H9 (cell line): ENCODE measurements around the gene DNAAF1. TPM values are rescaled to one million over a fixed set of nuclear protein-coding genes. Genes with fewer than 3 reads are reported as not detected.

Experiments
- DNase-seq: peaks from one replicate; pipeline ENCODE4 v3.0.0-alpha.2; 2017
- H2AFZ ChIP-seq: one replicate; pipeline ENCODE4 v1.6.1; 2013; ENCODE audit warnings: mild to moderate bottlenecking, low read length, control low read depth, moderate library complexity
- H2AK5ac ChIP-seq: 2 replicates; pipeline ENCODE4 v1.6.1; 2013; ENCODE audit warnings: low read length, control low read depth, mixed read lengths; ENCODE audit not compliant: insufficient read length
- H2BK120ac ChIP-seq: one replicate; pipeline ENCODE4 v1.6.1; 2013; ENCODE audit warnings: low read depth, mild to moderate bottlenecking, low read length, control low read depth, inconsistent platforms; ENCODE audit not compliant: poor library complexity, severe bottlenecking
- H2BK12ac ChIP-seq: 2 replicates; pipeline ENCODE4 v1.6.1; 2013; ENCODE audit warnings: low read length, control low read depth, mixed read lengths, low read depth; ENCODE audit not compliant: insufficient read length
- H2BK15ac ChIP-seq: 2 replicates; pipeline ENCODE4 v1.6.1; 2013; ENCODE audit warnings: low read depth, low read length, control low read depth
- H2BK20ac ChIP-seq: one replicate; pipeline ENCODE4 v1.6.1; 2013; ENCODE audit warnings: low read depth, mild to moderate bottlenecking, low read length, control low read depth, inconsistent platforms; ENCODE audit not compliant: poor library complexity, severe bottlenecking
- H2BK5ac ChIP-seq: 2 replicates; pipeline ENCODE4 v1.6.1; 2013; ENCODE audit warnings: low read length, control low read depth, mixed read lengths; ENCODE audit not compliant: insufficient read length
- H3K14ac ChIP-seq: 2 replicates; pipeline ENCODE4 v1.6.1; 2013; ENCODE audit warnings: low read length, control low read depth; ENCODE audit not compliant: insufficient read depth
- H3K18ac ChIP-seq: 2 replicates; pipeline ENCODE4 v1.6.1; 2013; ENCODE audit warnings: low read depth, mild to moderate bottlenecking, mixed read lengths, low read length, control low read depth; ENCODE audit not compliant: insufficient read length
- H3K23ac ChIP-seq: 2 replicates; pipeline ENCODE4 v1.6.1; 2013; ENCODE audit warnings: low read length, control low read depth, mixed read lengths, low read depth; ENCODE audit not compliant: insufficient read length
- H3K23me2 ChIP-seq: 2 replicates; pipeline ENCODE4 v1.6.1; 2013; ENCODE audit warnings: low read depth, mild to moderate bottlenecking, mixed read lengths, low read length, control low read depth; ENCODE audit not compliant: insufficient read length, poor library complexity, severe bottlenecking
- H3K27ac ChIP-seq: 2 replicates; pipeline ENCODE4 v1.5.1; 2013; ENCODE audit warnings: low read length, control low read depth, mixed read lengths, low read depth; ENCODE audit not compliant: insufficient read length
- H3K27me3 ChIP-seq: 2 replicates; pipeline ENCODE4 v1.6.1; 2013; ENCODE audit warnings: low read length, control low read depth, inconsistent platforms; ENCODE audit not compliant: insufficient read depth
- H3K4ac ChIP-seq: 2 replicates; pipeline ENCODE4 v1.6.1; 2013; ENCODE audit warnings: low read depth, mild to moderate bottlenecking, control low read depth, inconsistent platforms, low read length, moderate library complexity
- H3K4me1 ChIP-seq: 2 replicates; pipeline ENCODE4 v1.6.1; 2013; ENCODE audit warnings: low read length, control low read depth, inconsistent platforms; ENCODE audit not compliant: insufficient read depth
- H3K4me2 ChIP-seq: 2 replicates; pipeline ENCODE4 v1.6.1; 2013; ENCODE audit warnings: low read length, control low read depth, mixed read lengths; ENCODE audit not compliant: insufficient read length, insufficient read depth
- H3K56ac ChIP-seq: 2 replicates; pipeline ENCODE4 v1.6.1; 2013; ENCODE audit warnings: low read depth, mild to moderate bottlenecking, mixed read lengths, low read length, control low read depth; ENCODE audit not compliant: insufficient read length
- H3K79me1 ChIP-seq: 2 replicates; pipeline ENCODE4 v1.6.1; 2013; ENCODE audit warnings: low read depth, mild to moderate bottlenecking, moderate library complexity, low read length, control low read depth, inconsistent platforms; ENCODE audit not compliant: insufficient read depth, poor library complexity, severe bottlenecking
- H3K79me2 ChIP-seq: 2 replicates; pipeline ENCODE4 v1.6.1; 2013; ENCODE audit warnings: low read length, control low read depth, inconsistent platforms; ENCODE audit not compliant: insufficient read depth
- H3K9ac ChIP-seq: 2 replicates; pipeline ENCODE4 v1.6.1; 2013; ENCODE audit warnings: low read length, control low read depth, mixed read lengths; ENCODE audit not compliant: insufficient read length; ENCODE audit errors: extremely low read depth
- H3K9me3 ChIP-seq: one replicate; pipeline ENCODE4 v1.6.1; 2013; ENCODE audit warnings: low read depth, low read length, inconsistent platforms; ENCODE audit not compliant: control insufficient read depth
- H3T11ph ChIP-seq: one replicate; pipeline ENCODE4 v1.6.1; 2013; ENCODE audit warnings: mild to moderate bottlenecking, low read length, control low read depth, inconsistent platforms
- H4K20me1 ChIP-seq: one replicate; pipeline ENCODE4 v1.6.1; 2013; ENCODE audit not compliant: control insufficient read depth, insufficient read length, insufficient read depth
- H4K5ac ChIP-seq: 2 replicates; pipeline ENCODE4 v1.6.1; 2013; ENCODE audit warnings: low read depth, mild to moderate bottlenecking, mixed read lengths, low read length, control low read depth; ENCODE audit not compliant: insufficient read length
- H4K8ac ChIP-seq: replicated peaks from 2 replicates; pipeline ENCODE4 v1.6.1; 2013; ENCODE audit warnings: low read length, control low read depth, mixed read lengths, low read depth; ENCODE audit not compliant: insufficient read length
- H4K91ac ChIP-seq: 2 replicates; pipeline ENCODE4 v1.6.1; 2013; ENCODE audit warnings: low read depth, mild to moderate bottlenecking, moderate library complexity, mixed read lengths, low read length, control low read depth; ENCODE audit not compliant: insufficient read length
- H3K27ac Mint-ChIP-seq, 3 experiments: 2 replicates in 2 of 3; 3 replicates in 1 of 3; pipeline ENCODE4 v1.8.0; 2020 to 2021; ENCODE audit warnings: mixed read lengths in 3 of 3, mild to moderate bottlenecking in 1 of 3, moderate library complexity in 1 of 3
- H3K27me3 Mint-ChIP-seq: 2 replicates; pipeline ENCODE4 v1.8.0; 2021; ENCODE audit warnings: low read depth, mild to moderate bottlenecking, moderate library complexity, mixed read lengths
- H3K36me3 Mint-ChIP-seq, 3 experiments: 2 replicates in 2 of 3; 3 replicates in 1 of 3; pipeline ENCODE4 v1.8.0; 2020 to 2021; ENCODE audit warnings: low read depth in 3 of 3, mixed read lengths in 3 of 3; ENCODE audit not compliant: insufficient read depth in 1 of 3
- H3K4me1 Mint-ChIP-seq, 2 experiments: 2 replicates each; pipeline ENCODE4 v1.8.0; 2020; ENCODE audit warnings: mixed read lengths in 2 of 2
- H3K4me3 Mint-ChIP-seq, 2 experiments: 2 replicates in 1 of 2; 3 replicates in 1 of 2; pipeline ENCODE4 v1.8.0; 2020 to 2021; ENCODE audit warnings: mild to moderate bottlenecking in 2 of 2, mixed read lengths in 2 of 2, moderate library complexity in 1 of 2
- H3K9me3 Mint-ChIP-seq, 2 experiments: 2 replicates in 1 of 2; 3 replicates in 1 of 2; pipeline ENCODE4 v1.8.0; 2020; ENCODE audit warnings: mild to moderate bottlenecking in 2 of 2, mixed read lengths in 2 of 2, moderate library complexity in 1 of 2
- WGBS: extraction: QIAGEN DNeasy Blood & Tissue Kit; methylation state at CpG from one replicate; pipeline ENCODE4 v1.1.7; 2013; ENCODE audit warnings: missing lambda C conversion rate, low lambda C conversion rate, mixed read lengths; ENCODE audit not compliant: insufficient read length; ENCODE audit errors: extremely low coverage; 5-methylcytosine and 5-hydroxymethylcytosine counted together
- total RNA-seq: library from RNA; stranded (reverse); gene quantifications from 2 replicates; pipeline ENCODE4 v1.2.1, GENCODE V29; 2021
- TF ChIP-seq, protein P1 (sequence below): fragments of 200-600 bp; sonication (generic); conservative IDR thresholded peaks from 3 replicates; pipeline ENCODE4 v1.8.0; 2021; ENCODE audit warnings: antibody characterized with exemption, mild to moderate bottlenecking

DNAAF1 gene
- total RNA-seq, 1 experiment from 2014 or later = not detected

- Histone ChIP-seq H3K4me1 (no peaks in the 10 kb centered on the region), H3K27me3 (no peaks in the 10 kb centered on the region; the same call in 1 of the 2 replicates), H3K18ac (no peak overlapping the region), H3K27ac (no peak overlapping the region), H3K79me2 (no peaks in the 10 kb centered on the region), H3K14ac (no peak overlapping the region), H3K4me2 (no peak overlapping the region), H3K23me2 (no peaks in the 10 kb centered on the region), H3T11ph (no peak overlapping the region), H3K4ac (no peak overlapping the region), H4K5ac (no peak overlapping the region), H4K91ac (no peak overlapping the region), H2BK120ac (no peak overlapping the region), H2AFZ (no peak overlapping the region), H3K9ac (no peak overlapping the region), H3K23ac (no peak overlapping the region), H2AK5ac (no peak overlapping the region), H2BK5ac (no peak overlapping the region), H3K9me3 (no peaks in the 10 kb centered on the region), H4K20me1 (no peaks in the 10 kb centered on the region), H4K8ac (no peak overlapping the region), H2BK12ac (no peak overlapping the region), H2BK15ac (no peak overlapping the region), H3K79me1 (no peaks in the 10 kb centered on the region), H2BK20ac (no peak overlapping the region), H3K56ac (no peak overlapping the region)
- Mint-ChIP-seq H3K4me1 (peaks cover 5 to 12% of the 10 kb centered on the region in 2 experiments), H3K36me3 (no peaks in the 10 kb centered on the region), H3K4me3 (no peak overlapping the region), H3K9me3 (no peaks in the 10 kb centered on the region), H3K27me3 (peaks cover 3% of the 10 kb centered on the region; the same call in 1 of the 2 replicates), H3K27ac (no peak overlapping the region)
- WGBS = no CpG with 5 or more reads among the region's 4 CpGs
- TF ChIP-seq, protein P1, sequence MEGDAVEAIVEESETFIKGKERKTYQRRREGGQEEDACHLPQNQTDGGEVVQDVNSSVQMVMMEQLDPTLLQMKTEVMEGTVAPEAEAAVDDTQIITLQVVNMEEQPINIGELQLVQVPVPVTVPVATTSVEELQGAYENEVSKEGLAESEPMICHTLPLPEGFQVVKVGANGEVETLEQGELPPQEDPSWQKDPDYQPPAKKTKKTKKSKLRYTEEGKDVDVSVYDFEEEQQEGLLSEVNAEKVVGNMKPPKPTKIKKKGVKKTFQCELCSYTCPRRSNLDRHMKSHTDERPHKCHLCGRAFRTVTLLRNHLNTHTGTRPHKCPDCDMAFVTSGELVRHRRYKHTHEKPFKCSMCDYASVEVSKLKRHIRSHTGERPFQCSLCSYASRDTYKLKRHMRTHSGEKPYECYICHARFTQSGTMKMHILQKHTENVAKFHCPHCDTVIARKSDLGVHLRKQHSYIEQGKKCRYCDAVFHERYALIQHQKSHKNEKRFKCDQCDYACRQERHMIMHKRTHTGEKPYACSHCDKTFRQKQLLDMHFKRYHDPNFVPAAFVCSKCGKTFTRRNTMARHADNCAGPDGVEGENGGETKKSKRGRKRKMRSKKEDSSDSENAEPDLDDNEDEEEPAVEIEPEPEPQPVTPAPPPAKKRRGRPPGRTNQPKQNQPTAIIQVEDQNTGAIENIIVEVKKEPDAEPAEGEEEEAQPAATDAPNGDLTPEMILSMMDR = no peak
- no peak for DNase-seq
Measured at GRCh38 chr16:84212631-84213030, 67.5 kb downstream of the DNAAF1 start.
